Raji (cell line): ENCODE data around the gene HOXB13.

Source experiments
- POLR2A ChIP-seq: IDR thresholded peaks from 2 replicates; pipeline ENCODE4 v1.6.1; 2011; ENCODE audit warnings: low read depth, low read length, control low read depth; ENCODE audit not compliant: insufficient read depth

The HOXB13 gene

DNA sequence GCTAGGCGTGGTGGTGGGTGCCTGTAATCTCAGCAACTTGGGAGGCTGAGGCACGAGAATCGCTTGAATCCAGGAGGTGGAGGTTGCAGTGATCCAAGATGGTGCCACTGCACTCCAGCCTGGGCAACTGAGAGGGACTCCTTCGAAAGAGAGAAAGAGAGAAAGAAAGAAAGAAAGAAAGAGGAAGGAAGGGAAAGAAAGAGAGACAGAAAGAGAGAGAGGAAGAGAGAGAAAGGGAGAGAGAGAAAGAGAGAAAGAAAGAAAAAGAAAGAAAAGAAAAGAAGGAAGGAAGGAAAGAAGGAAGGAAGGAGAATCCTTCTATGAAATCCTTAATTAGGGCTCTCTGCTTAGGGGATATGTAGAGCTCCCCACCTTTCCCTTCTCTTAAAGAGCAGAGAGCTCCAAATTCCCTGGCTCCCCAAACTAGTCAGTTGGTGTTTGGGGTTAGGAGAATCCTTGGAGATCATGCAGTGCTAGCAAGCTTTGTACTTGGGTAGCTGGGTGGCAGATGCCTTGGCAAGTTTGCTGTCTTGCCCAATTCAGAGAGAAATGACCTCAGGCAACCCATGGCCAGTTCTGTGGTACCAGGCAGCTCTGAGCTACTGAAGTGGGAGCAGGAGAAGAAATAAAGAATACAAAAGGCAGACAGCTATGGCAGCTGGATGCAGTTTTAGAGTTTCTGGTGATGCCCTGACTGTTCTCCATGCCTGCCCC, 8.9 kb upstream of the HOXB13 start:
- no peak for TF ChIP-seq POLR2A

DNA sequence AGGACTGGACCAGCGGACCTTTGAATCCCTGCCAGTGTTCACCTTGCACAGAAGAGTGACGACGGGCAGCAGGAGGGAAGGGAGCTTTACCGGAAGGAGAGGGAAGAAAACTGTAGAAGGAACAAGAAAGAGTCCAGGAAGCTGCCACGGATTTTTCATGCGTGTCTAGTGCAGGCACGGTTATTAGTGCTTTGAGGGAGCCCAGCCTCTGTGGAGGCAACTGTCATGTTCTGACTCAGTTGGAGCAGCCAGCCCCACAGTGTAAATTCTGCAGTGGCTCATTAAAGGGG, 6.5 kb upstream of the HOXB13 start:
- no peak for TF ChIP-seq POLR2A

DNA sequence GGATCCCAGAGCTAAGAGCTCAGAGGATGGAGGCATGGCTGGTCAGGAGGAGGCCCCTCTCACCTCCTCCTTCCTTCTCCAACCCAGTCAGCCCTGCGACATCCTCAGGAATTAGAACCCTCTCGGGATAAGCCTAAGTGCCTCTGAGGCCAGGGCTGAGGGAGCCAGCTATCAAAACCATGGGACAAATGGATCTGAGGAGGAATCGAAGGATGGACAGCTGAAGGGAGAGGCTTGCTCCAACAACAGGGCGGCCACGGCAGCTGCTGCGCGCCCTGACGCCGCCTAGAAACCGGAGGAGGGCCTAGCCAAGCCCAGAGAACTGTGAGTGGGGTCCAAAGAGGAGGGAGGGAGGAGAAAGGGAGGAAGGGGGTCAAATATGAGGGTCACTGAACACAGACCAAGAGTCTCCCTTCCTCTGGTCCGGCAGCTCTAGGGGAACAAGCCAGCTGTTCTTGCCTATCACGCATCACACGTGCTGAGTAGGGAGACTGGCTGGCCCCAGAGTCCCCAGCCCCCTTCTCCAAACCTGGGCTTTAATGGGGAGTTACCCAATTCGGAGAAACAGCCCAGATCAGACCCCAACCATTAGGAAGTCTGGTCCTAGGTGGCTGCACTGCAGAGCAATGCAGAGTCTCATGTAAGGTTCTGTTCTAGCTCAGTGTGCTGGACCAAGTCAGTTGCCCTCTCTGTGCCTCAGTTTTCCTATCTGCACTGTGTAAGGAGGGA, 5.9 kb upstream of the HOXB13 start:
- TF ChIP-seq POLR2A: no peak

DNA sequence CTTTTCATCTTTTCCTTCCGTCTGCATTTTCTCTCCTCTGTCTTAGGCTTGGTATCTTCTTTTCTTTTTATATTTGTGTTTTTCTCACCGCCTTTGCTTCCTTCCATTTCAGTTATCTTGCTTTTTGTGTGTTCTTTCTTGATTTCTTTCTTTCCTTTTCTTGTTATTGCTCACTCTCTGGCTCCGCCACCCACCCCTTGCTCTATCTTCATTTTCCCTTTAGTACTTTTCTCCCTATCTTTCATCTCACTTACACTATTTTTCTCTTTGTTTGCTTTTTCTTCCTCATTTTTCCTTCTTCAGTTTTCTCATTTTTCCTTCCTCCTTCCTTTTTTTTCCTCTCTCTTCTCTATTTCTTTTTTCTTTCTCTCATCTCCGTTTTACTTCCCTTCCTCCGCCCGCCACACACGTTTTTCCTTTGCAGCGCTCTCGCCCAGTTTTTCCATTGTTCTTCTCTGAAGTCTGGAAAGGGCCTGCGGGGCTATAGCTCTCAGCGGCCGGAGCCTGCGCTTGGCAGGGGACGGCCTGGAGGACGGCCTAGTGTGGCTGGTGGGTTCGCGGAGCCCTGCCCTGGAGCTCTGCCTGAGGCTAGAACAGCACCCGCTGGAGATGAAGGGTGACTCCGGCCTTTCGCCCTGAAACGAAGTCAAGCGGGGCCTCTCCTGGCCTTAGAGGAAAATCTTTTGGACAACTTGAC, 5.2 kb upstream of the HOXB13 start:
- TF ChIP-seq POLR2A: no peak

DNA sequence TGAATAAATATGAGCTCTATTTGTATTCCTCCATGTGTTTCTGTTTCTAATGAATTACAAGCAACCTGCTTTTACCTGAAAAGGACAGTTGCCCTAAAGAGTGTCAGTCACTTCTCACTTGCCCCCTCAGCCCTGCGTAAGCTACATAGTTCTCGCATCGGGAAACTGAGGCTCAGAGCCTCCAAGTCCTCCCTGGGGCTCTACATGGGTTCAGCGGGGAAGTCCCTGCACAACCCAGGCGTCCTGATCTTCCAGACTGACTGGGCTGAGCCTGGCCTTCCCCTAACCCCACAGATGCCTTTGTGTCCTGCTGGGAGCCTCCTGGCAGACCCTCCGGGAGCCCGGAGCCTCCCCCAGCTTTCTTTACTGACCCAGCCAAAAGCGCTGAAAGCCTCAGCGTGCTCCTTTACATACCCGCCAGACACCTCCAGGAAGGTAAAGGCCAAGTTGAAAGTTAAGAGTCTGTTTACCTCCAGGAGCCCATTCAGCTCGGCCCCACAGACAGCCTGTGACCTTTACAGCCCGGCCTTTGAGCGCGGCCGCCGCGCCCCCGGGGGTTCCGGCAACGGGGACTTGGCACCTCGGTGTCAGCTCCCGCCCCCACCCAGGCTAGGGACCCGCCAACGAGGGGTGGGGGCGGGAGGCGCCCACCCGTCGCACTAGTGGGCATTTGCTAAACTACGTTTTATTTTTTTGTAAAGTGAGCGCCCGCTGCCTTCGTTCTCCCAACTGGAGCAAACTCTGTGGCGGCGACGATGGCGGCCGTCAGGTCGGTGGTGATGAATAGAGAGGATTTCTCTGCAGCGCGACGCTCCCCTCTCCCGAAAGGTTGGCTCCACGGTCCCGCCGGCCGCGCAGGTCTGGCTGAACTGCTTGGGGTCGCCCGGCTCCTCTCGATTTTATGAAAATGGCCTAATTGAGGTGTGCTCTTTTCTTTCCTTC, 4.4 kb upstream of the HOXB13 start:
- no peak for TF ChIP-seq POLR2A

DNA sequence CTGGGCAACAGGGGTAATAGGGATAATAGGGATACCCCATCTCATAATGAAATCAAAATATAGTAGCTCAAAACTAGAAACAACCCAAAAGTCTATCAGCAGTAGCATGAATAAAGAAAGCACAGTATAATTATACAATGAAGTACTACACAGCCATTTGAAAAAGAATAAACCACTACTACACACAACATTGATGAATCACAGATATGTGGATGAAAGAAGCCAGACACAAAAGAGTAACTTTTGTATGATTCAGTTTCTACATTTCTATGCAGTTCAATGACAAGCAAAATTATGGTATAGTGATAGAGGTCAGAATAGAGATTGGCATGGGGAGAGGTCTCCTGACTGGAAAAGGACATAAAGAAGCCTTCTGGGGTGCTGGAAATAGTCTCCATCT, 2.8 kb upstream of the HOXB13 start:
- TF ChIP-seq POLR2A: no peak

DNA sequence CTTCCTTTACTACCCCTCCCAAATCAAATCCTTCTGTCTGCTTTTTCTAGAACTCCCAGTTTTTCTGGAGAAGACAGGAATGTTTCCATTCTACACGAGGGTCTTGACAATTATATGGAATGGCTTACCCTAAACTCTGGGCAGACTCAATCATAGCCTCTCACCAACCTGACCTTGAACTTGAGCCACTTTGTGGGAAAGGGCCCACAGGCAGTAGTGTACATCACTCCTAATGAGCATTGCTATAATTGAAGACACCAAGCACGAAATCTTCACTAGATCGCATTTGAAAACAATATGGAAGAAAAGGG, 1.6 kb upstream of the HOXB13 start:
- TF ChIP-seq POLR2A: no peak

DNA sequence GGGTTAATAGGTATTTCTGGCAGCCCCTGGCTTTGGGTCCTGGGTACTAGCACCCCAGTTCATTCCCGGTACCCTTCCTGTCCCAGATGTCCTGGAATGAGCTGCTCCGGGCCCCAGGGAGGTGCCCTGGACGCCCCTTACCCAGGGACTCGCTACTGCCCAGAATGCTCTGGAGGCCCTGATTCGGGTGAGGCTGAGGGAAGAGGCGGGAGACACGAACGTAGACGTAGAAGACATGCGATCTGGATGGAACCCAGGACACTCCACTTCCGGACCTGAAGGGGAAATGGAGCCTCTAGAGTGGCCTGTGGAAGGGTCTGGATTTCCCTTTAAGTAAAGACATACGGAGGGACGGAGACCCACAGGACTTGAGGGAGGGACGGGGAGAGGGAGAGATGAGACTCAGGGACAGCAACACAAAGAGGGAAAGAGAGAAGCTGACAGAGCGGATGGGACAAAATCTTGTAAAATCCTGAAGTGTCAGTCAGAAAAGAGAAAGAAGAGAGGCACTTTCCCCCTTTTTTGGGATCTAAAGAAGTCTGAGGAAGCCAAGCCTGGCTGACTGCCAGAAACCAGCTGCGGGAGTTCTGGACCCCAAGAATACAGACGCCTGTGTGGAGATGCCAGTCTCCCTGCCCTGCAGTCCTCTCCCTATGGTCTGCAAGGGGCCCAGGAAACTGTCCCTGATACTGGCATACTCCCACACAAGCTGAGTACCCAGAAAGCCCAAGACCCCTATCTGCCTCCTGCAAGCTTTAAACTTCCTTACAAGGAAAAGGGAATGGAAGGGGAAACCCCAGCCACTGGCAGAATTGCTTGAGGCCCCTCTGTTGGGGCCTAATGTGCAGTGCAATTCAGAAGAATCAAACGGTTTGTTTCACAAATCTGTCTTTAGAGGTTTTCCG, 1.0 kb upstream of the HOXB13 start:
- no peak for TF ChIP-seq POLR2A

DNA sequence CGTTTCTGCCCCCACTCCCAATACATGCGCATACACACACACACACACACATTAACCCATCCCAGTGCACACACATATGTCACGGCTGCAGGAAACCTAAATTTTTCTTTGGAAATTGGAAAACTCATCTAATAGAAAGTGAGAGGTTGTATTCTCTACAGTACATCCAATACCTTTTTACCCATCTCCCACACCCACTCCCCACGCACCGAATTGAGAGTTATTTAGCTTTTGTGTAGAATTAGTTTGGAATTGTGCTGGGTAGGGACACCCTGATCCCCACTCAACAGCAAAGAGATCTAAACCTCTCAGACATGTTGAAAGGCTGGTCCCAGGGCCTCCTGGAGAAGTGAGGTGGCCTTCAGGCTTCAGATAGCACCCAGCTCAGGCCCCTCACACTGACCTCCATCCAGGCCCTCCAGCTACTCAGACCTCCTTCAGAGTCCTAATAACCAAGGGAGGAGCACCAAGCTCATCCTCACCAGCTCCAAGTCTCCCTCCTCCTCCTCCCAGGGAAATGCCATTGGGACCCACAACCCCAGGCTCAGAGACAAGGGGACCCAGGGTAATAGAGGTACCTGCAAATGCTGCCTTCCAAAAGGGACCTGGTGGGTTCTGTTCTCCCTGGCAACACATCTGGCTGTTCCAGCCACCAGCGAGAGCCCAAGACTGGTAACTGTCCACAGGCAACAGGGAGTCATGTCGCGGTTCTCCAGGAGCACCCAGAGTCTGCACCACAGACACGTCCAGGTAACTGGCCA, 955 bp downstream of the HOXB13 start:
- no peak for TF ChIP-seq POLR2A

DNA sequence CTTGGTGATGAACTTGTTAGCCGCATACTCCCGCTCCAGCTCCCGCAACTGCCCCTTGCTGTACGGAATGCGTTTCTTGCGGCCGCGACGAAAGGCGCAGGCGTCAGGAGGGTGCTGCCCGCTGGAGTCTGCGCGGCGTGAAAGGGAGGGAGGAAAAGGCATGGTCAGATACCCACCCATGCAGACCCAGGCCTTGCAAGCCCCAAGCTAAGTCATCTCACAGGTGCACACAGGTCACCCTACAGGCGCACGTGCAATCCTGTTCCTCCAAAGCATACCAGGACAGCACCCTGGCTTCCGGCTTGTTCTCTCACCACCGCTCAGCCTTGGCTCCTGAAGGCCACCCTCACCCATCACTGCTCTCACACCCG, 1.6 kb downstream of the HOXB13 start:
- TF ChIP-seq POLR2A: no peak

DNA sequence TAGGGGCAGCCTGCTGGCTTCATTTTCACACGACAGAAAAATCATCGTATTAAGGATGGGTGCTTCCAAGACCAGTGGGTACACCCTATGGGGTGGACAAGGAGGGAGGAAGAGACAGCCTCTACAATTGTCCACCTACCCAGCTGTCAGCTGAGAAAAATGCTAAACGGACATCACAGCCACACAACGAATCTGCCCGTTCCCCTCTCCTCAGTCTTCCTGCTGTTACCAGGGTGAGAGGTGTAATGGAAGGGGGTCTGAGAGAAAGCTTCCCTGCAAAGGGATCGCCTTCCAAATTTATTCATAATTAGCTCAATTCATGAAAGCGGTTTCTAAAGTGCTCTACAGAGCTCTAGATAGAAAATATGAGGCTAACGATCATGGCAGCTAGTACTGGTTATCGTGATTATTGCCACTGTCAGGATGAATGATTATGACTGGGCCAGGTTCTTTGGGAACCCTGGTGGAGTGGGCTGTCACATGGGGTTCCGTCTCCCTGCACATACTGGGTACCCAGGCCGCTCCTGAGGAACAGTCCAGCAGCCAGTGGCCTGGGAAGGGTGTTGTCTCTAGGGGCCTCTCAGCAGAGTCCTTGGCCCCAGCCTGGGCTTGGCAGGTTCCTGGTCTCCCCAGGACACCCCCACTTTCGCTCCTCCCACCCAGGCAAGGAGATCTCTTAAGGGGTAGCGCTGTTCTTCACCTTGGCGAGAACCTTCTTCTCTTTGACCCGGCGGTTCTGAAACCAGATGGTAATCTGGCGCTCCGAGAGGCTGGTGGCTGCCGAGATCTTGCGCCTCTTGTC, 2.2 kb downstream of the HOXB13 start:
- no peak for TF ChIP-seq POLR2A

DNA sequence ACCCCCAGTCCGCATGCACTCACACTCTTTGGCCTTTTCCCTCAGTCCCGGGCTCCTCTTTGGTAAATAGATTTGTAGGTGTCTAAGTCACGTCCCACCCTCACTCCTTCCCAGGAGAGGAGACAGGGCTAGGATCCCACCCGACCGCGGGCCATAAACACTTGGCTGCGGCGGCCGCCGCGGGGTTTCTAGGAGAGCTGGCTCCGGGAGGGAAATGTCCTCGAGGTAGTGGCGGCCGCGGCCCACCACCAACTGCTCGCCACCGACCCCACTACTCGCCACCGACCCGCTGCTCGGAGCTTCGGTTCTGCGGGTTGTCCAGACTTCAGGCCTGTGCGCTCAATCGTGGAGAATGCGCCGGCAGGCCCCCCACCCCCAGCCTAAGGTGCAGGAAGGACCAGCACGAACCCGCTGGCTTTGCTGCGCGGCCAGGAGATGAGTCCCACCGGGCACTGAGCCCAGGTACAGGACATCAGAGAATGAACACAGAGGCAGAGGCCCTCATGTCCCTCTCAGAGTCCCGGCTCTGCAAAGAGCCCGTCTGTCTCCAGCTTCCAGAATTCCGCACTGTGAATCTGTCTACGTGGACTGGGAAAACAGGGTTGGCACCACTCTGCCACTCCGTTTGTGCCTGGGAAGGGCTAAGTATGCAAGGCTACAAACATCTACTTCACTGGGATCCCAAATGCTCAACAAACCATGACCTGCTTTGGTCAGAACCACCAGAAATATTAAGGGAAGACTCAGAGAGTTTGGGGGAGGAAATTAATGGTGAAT, 3.1 kb downstream of the HOXB13 start:
- no peak for TF ChIP-seq POLR2A
